Transverse colon (tissue), 4 donors: ENCODE results near the gene GRIN2B. TPM values are rescaled to one million over a fixed set of nuclear protein-coding genes. Genes with fewer than 3 reads are reported as not detected.

Experiments used
- DNase-seq: peaks from one replicate; pipeline ENCODE4 v3.0.0-alpha.2; 2019
- H3K27ac ChIP-seq, 4 donors: fragments of 200-600 bp; sonication (generic); 2 replicates each; pipeline ENCODE4 v1.5.1; 2016 to 2018; ENCODE audit warnings: inconsistent platforms in 4 of 4
- H3K27me3 ChIP-seq: fragments of 200-600 bp; sonication (generic); 2 replicates; pipeline ENCODE4 v1.5.1; 2017; ENCODE audit warnings: inconsistent platforms
- H3K36me3 ChIP-seq, 4 donors: fragments of 200-600 bp; sonication (generic); 2 replicates each; pipeline ENCODE4 v1.5.1; 2017 to 2019; ENCODE audit warnings: inconsistent platforms in 4 of 4
- H3K4me1 ChIP-seq, 4 donors: fragments of 200-600 bp; sonication (generic); 2 replicates each; pipeline ENCODE4 v1.5.1; 2017 to 2020; ENCODE audit warnings: inconsistent platforms in 4 of 4
- H3K4me3 ChIP-seq, 4 donors: fragments of 200-600 bp; sonication (generic); 1 replicate in 1 of 4; 2 replicates in 3 of 4; pipeline versions ENCODE4 v1.5.1 to v1.6.1; 2017 to 2019; ENCODE audit warnings: inconsistent platforms in 4 of 4
- H3K9me3 ChIP-seq, 2 donors: fragments of 200-600 bp; sonication (generic); 2 replicates each; pipeline ENCODE4 v1.5.1; 2017 to 2019; ENCODE audit warnings: inconsistent platforms in 2 of 2
- CTCF ChIP-seq, 5 experiments: fragments of 200-600 bp in 3 of 5; fragments of 450-650 bp in 2 of 5; sonication (generic) in 3 of 5; IDR thresholded peaks; 1 replicate in 2 of 5; 2 replicates in 3 of 5; pipeline ENCODE4 v1.5.1; 2016 to 2017; ENCODE audit warnings: antibody characterized with exemption in 5 of 5, inconsistent platforms in 3 of 5, mild to moderate bottlenecking in 2 of 5, moderate library complexity in 1 of 5
- EP300 ChIP-seq: sonication (generic); formaldehyde crosslinking; IDR thresholded peaks from one replicate; pipeline ENCODE4 v1.6.1; 2017; ENCODE audit warnings: antibody characterized with exemption, low read depth
- POLR2A ChIP-seq: fragments of 450-650 bp; IDR thresholded peaks from one replicate; pipeline ENCODE4 v1.6.1; 2016; ENCODE audit warnings: antibody characterized with exemption, mild to moderate bottlenecking, moderate library complexity
- POLR2AphosphoS5 ChIP-seq, 3 donors: sonication (generic); formaldehyde crosslinking; IDR thresholded peaks; one replicate each; pipeline ENCODE4 v1.6.1; 2016; ENCODE audit warnings: antibody characterized with exemption in 3 of 3
- WGBS, 2 donors: methylation state at CpG; one replicate each; pipeline ENCODE4 v1.1.5; 2018; ENCODE audit warnings: low coverage in 1 of 2; 5-methylcytosine and 5-hydroxymethylcytosine counted together
- in situ Hi-C, 4 donors: fragments of 200-750 bp; cut with MboI; loops; one replicate each; pipeline versions ENCODE4 v1.15.0 to v1.15.1; 2017; ENCODE audit warnings: low sequenced_read_pairs in 3 of 4, low pct_ligation_motif_present in 1 of 4, low pct_unique_long_range_greater_than_20kb in 1 of 4
- intact Hi-C: fragments of 100-400 bp; cut with DNase I; formaldehyde crosslinking; loops from one replicate; pipeline ENCODE4 v1.15.1; 2023; ENCODE audit warnings: low total_unique reads
- total RNA-seq, 4 donors: library from RNA; depleted of rRNA; stranded (reverse); fragments of >200 nt; gene quantifications; one replicate each; pipeline ENCODE4 v1.1.0, GENCODE V29; 2016

Gene GRIN2B
- total RNA-seq, 4 donors from 2014 or later = 0.27 to 14.7 (median 1.3) TPM

- intact Hi-C loops = no loop called here
- Histone ChIP-seq H3K27ac (no peak overlapping the region), H3K4me1 (no peaks in the 10 kb centered on the region), H3K27me3 (no peaks in the 10 kb centered on the region), H3K9me3 (peaks cover 0 to 5% of the 10 kb centered on the region in 2 donors), H3K4me3 (no peak overlapping the region), H3K36me3 (no peaks in the 10 kb centered on the region)
- no peak for TF ChIP-seq POLR2AphosphoS5 (IDR thresholded peaks at IDR 0.05)
- peak in 4 of 5 experiments; percentile 26 to 56 (median 46) for TF ChIP-seq CTCF (IDR thresholded peaks at IDR 0.05)
- TF ChIP-seq POLR2A = no peak
- no peak for TF ChIP-seq EP300
- in situ Hi-C loops = no loop called here
- peak; percentile 78 for DNase-seq
- 14 to 30% methylated on average over 11 to 12 of the region's 12 CpGs for WGBS, 2 donors
Observed at GRCh38 chr12:13941258-13942249, 39.8 kb downstream of the GRIN2B start.

- no peak for DNase-seq
- Histone ChIP-seq H3K9me3 (peaks cover 0 to 7% of the 10 kb centered on the region in 2 donors), H3K4me3 (no peak overlapping the region), H3K27me3 (no peaks in the 10 kb centered on the region), H3K4me1 (no peaks in the 10 kb centered on the region), H3K27ac (no peak overlapping the region), H3K36me3 (no peaks in the 10 kb centered on the region)
- WGBS, 2 donors = 80 to 82% methylated on average over 7 of the region's 7 CpGs
- in situ Hi-C loops (no loop called here), intact Hi-C loops (no loop called here)
- TF ChIP-seq EP300 = no peak
- no peak for TF ChIP-seq POLR2AphosphoS5 (IDR thresholded peaks at IDR 0.05)
- TF ChIP-seq POLR2A = no peak
- TF ChIP-seq CTCF (IDR thresholded peaks at IDR 0.05) = no peak
Observed at GRCh38 chr12:13940335-13940865, 41.0 kb downstream of the GRIN2B start.

- DNase-seq = no peak
- peaks cover 0 to 7% of the 10 kb centered on the region in 2 donors for H3K9me3 ChIP-seq
- H3K36me3 ChIP-seq = no peaks in the 10 kb centered on the region
- TF ChIP-seq POLR2A (no peak), EP300 (no peak), POLR2AphosphoS5 (IDR thresholded peaks at IDR 0.05) (no peak), CTCF (IDR thresholded peaks at IDR 0.05) (no peak)
- no peak overlapping the region for H3K4me3 ChIP-seq
- intact Hi-C loops (no loop called here), in situ Hi-C loops (no loop called here)
- H3K27ac ChIP-seq = no peak overlapping the region
- H3K4me1 ChIP-seq = no peaks in the 10 kb centered on the region
- no peaks in the 10 kb centered on the region for H3K27me3 ChIP-seq
- 78 to 88% methylated on average over 2 of the region's 2 CpGs for WGBS, 2 donors
Observed at GRCh38 chr12:13937735-13938134, 43.7 kb downstream of the GRIN2B start.

GRCh38 chr12:13935169-13935568 lies 46.2 kb downstream of the GRIN2B start:
- 40 to 42% methylated on average over 2 of the region's 2 CpGs for WGBS, 2 donors
- in situ Hi-C loops = no loop called here

More at GRCh38 chr12:13935169-13935568, 46.2 kb downstream of the GRIN2B start:
- Histone ChIP-seq H3K9me3 (peaks cover 0 to 7% of the 10 kb centered on the region in 2 donors), H3K4me3 (no peak overlapping the region), H3K4me1 (no peaks in the 10 kb centered on the region), H3K27me3 (no peaks in the 10 kb centered on the region), H3K27ac (no peak overlapping the region), H3K36me3 (no peaks in the 10 kb centered on the region)
- intact Hi-C loops = no loop called here
- DNase-seq = no peak
- no peak for TF ChIP-seq POLR2AphosphoS5 (IDR thresholded peaks at IDR 0.05)
- TF ChIP-seq EP300 = no peak
- TF ChIP-seq CTCF (IDR thresholded peaks at IDR 0.05) = no peak
- no peak for TF ChIP-seq POLR2A
